SK-N-MC (cell line): ENCODE data around the gene THADA.

ENCODE experiments used
- EZH2 ChIP-seq: fragments of 200-600 bp; sonication (generic); IDR thresholded peaks from one replicate; pipeline ENCODE4 v1.6.1; 2017; ENCODE audit warnings: antibody characterized with exemption
- POLR2AphosphoS5 ChIP-seq: IDR thresholded peaks from 2 replicates; pipeline ENCODE4 v1.6.1; 2012; ENCODE audit warnings: mild to moderate bottlenecking, low read depth, low read length, borderline replicate concordance

DNA sequence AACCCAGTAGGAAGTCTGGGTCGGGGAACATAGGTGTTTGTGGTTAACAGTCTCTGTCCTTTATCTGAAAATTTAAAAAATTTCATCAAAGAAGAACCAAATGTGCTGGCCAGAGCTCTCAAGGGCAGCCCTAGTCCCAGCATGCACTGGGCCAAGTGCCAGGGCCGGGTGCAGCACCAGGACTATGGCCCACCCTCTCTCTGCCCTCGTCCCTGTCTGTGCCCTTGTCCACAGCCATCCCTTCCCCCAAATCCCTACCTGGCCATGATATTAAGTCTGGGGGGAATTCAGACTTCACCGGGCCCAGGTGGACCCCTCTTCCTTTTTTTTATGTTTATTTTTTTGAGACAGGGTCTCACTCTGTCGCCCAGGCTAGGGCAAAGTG lies 355.1 kb downstream of the THADA start:
- TF ChIP-seq POLR2AphosphoS5: no peak
- no peak for TF ChIP-seq EZH2
